ENCODE measurements around the gene DNAJB14. TPM values are rescaled to one million over a fixed set of nuclear protein-coding genes. Genes with fewer than 3 reads are reported as not detected.

Gene DNAJB14
- total RNA-seq, 4 donors from 2014 or later = 41.9 to 58.1 (median 48.5) TPM

DNA sequence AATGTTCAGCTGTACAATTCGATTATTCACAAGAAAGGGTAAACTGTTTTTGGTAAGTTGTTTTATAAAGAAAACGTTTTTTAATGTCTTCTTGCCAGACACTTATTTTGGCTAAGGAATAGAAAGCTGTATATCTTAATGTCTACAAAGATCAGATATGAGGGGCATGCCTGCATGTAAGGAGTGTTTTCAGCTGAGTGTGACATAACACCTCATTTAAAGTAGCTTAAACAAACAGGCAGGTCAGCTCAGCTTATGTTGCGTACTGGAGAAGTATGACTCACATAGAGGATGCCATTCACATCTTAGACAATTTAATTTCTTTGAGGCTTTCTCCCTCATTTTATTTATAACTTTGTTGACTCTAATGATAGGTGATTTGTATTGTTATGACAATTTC, 82.6 kb downstream of the DNAJB14 start:
- WGBS, 2 donors (ENCODE audit: low coverage in 1 of 2) = 60 to 61% methylated on average over 2 to 3 of the region's 3 CpGs
- Histone ChIP-seq H3K27me3 (no peaks in the 10 kb centered on the region), H3K9me3 (no peaks in the 10 kb centered on the region), H3K36me3 (no peaks in the 10 kb centered on the region), H3K4me3 (no peak overlapping the region), H3K27ac (no peak overlapping the region), H3K4me1 (peaks cover 0 to 16% (median 4%) of the 10 kb centered on the region in 4 donors)
- TF ChIP-seq EP300 (IDR thresholded peaks at IDR 0.05; ENCODE audit: low read depth) (no peak), POLR2A (IDR thresholded peaks at IDR 0.05) (no peak), POLR2AphosphoS5 (IDR thresholded peaks at IDR 0.05) (no peak)
- DNase-seq = no peak
- in situ Hi-C loops (cut with MboI; ENCODE audit: low pct_ligation_motif_present in 1 of 4, low pct_unique_long_range_greater_than_20kb in 1 of 4, low sequenced_read_pairs in 3 of 4) = no loop called here
- intact Hi-C loops (cut with DNase I; ENCODE audit: low total_unique reads) = no loop called here

DNA sequence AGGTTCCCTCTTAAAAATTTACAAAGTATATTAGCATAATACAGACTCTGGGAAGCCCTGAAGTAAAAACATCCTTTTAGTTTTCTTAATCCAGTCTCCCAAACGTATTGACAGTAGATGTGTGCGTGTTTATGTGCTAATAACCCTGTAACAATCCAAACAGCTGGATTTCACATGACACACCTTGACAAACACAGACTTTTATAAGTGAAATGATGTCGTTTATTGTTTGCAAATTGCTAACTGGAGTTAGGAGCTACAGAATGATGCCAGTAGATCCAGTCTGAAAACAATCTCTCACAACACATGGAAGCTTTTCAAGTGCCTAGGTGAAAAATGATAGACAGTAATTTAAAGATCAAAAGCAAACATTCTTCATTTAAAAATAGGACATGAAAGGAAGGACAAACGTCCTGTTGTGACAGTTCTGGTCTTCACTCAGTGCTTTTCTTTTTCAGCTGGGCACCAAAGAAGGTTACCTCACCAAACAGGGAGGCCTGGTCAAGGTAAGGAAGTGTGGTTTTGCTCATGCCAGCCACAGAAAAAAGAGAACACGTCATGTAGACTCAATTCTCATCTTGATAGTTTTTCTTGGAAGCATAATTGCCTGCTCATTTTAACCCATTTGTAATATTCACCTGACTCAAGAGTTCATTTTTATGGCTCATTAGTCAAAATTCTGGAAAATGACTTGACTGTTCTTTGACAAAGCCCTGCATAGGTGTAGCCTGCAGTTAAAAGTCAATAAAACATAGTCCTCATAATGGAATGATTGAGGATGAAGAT, 85.1 kb downstream of the DNAJB14 start:
- Histone ChIP-seq H3K27ac (no peak overlapping the region), H3K4me1 (peaks cover 0 to 16% (median 4%) of the 10 kb centered on the region in 4 donors), H3K36me3 (no peaks in the 10 kb centered on the region), H3K27me3 (no peaks in the 10 kb centered on the region), H3K9me3 (no peaks in the 10 kb centered on the region), H3K4me3 (no peak overlapping the region)
- no peak for DNase-seq
- WGBS, 2 donors (ENCODE audit: low coverage in 1 of 2) = 26 to 29% methylated on average over 5 of the region's 5 CpGs
- no peak for TF ChIP-seq POLR2A (IDR thresholded peaks at IDR 0.05)
- no peak for TF ChIP-seq EP300 (IDR thresholded peaks at IDR 0.05; ENCODE audit: low read depth)
- TF ChIP-seq, protein P1, sequence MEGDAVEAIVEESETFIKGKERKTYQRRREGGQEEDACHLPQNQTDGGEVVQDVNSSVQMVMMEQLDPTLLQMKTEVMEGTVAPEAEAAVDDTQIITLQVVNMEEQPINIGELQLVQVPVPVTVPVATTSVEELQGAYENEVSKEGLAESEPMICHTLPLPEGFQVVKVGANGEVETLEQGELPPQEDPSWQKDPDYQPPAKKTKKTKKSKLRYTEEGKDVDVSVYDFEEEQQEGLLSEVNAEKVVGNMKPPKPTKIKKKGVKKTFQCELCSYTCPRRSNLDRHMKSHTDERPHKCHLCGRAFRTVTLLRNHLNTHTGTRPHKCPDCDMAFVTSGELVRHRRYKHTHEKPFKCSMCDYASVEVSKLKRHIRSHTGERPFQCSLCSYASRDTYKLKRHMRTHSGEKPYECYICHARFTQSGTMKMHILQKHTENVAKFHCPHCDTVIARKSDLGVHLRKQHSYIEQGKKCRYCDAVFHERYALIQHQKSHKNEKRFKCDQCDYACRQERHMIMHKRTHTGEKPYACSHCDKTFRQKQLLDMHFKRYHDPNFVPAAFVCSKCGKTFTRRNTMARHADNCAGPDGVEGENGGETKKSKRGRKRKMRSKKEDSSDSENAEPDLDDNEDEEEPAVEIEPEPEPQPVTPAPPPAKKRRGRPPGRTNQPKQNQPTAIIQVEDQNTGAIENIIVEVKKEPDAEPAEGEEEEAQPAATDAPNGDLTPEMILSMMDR (IDR thresholded peaks at IDR 0.05) = no peak
- no peak for TF ChIP-seq POLR2AphosphoS5 (IDR thresholded peaks at IDR 0.05)
- in situ Hi-C loops (cut with MboI; ENCODE audit: low pct_ligation_motif_present in 1 of 4, low pct_unique_long_range_greater_than_20kb in 1 of 4, low sequenced_read_pairs in 3 of 4) (no loop called here), intact Hi-C loops (cut with DNase I; ENCODE audit: low total_unique reads) (no loop called here)

DNA sequence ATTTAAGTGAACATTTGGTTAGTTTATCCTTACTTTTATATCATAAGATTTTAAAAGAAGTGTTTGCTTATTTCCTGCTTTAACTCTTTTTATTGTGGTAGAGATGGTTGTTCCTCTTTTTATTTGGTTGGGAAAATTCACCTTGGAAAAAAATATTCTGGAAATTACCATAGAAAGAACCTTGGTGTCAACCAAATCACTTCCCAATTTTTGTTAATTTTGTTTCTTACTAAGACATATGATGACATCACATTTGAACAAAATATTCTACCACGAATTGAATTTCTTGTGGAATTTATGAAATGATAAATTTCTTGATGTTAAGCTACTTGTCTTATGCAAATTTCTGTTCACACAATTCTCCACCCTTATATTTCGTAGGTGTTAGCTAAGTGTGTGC, 85.9 kb downstream of the DNAJB14 start:
- TF ChIP-seq, protein P1 (IDR thresholded peaks at IDR 0.05) = no peak
- TF ChIP-seq EP300 (IDR thresholded peaks at IDR 0.05; ENCODE audit: low read depth) = no peak
- no peak for TF ChIP-seq POLR2AphosphoS5 (IDR thresholded peaks at IDR 0.05)
- no peak for TF ChIP-seq POLR2A (IDR thresholded peaks at IDR 0.05)
- Histone ChIP-seq H3K4me3 (no peak overlapping the region), H3K4me1 (peaks cover 0 to 16% (median 4%) of the 10 kb centered on the region in 4 donors), H3K27me3 (no peaks in the 10 kb centered on the region), H3K36me3 (no peaks in the 10 kb centered on the region), H3K9me3 (no peaks in the 10 kb centered on the region), H3K27ac (no peak overlapping the region)
- in situ Hi-C loops (cut with MboI; ENCODE audit: low pct_ligation_motif_present in 1 of 4, low pct_unique_long_range_greater_than_20kb in 1 of 4, low sequenced_read_pairs in 3 of 4) = no loop called here
- WGBS, 2 donors (ENCODE audit: low coverage in 1 of 2) = 74 to 83% methylated on average over 2 of the region's 2 CpGs
- intact Hi-C loops (cut with DNase I; ENCODE audit: low total_unique reads) = no loop called here
- no peak for DNase-seq

DNA sequence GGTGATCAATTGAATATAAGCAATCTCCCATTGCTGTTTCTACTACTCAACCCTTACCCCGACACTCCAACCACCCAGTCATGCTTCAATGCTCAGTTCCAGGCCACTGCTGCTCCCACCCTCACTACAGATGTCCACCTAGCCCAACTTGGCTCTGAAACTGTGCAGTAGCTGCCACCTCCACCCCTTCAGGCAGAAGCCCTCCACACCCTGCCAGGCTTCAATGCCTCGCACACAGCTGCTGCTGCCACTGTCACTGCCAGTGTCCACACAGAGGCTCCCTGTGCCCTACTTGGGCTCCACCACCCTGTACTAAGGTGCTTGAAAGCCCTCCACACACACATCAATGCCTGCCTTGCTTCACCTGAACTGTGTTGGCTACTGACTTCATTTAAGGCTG, 86.8 kb downstream of the DNAJB14 start:
- in situ Hi-C loops (cut with MboI; ENCODE audit: low pct_ligation_motif_present in 1 of 4, low pct_unique_long_range_greater_than_20kb in 1 of 4, low sequenced_read_pairs in 3 of 4) (no loop called here), intact Hi-C loops (cut with DNase I; ENCODE audit: low total_unique reads) (no loop called here)
- Histone ChIP-seq H3K27me3 (no peaks in the 10 kb centered on the region), H3K27ac (no peak overlapping the region), H3K4me1 (peaks cover 0 to 13% (median 4%) of the 10 kb centered on the region in 4 donors), H3K36me3 (no peaks in the 10 kb centered on the region), H3K9me3 (no peaks in the 10 kb centered on the region), H3K4me3 (no peak overlapping the region)
- DNase-seq = no peak
- TF ChIP-seq POLR2AphosphoS5 (IDR thresholded peaks at IDR 0.05) (no peak), POLR2A (IDR thresholded peaks at IDR 0.05) (no peak), EP300 (IDR thresholded peaks at IDR 0.05; ENCODE audit: low read depth) (no peak)
- TF ChIP-seq, protein P1 (IDR thresholded peaks at IDR 0.05) = no peak
- 25 to 71% methylated on average over 1 to 2 of the region's 2 CpGs for WGBS, 2 donors (ENCODE audit: low coverage in 1 of 2)
